B cell (primary cell): Measurements from ENCODE around the gene ASCC2.

ENCODE experiments used
- CTCF ChIP-seq: fragments of 200-600 bp; IDR thresholded peaks from one replicate; pipeline ENCODE4 v1.8.0; 2022; ENCODE audit warnings: antibody characterized with exemption, mild to moderate bottlenecking
- EZH2 ChIP-seq: IDR thresholded peaks from 2 replicates; pipeline ENCODE4 v1.6.1; 2012; ENCODE audit warnings: borderline replicate concordance, low read depth, mild to moderate bottlenecking, moderate library complexity, low read length; ENCODE audit not compliant: insufficient read depth, poor library complexity, severe bottlenecking

DNA sequence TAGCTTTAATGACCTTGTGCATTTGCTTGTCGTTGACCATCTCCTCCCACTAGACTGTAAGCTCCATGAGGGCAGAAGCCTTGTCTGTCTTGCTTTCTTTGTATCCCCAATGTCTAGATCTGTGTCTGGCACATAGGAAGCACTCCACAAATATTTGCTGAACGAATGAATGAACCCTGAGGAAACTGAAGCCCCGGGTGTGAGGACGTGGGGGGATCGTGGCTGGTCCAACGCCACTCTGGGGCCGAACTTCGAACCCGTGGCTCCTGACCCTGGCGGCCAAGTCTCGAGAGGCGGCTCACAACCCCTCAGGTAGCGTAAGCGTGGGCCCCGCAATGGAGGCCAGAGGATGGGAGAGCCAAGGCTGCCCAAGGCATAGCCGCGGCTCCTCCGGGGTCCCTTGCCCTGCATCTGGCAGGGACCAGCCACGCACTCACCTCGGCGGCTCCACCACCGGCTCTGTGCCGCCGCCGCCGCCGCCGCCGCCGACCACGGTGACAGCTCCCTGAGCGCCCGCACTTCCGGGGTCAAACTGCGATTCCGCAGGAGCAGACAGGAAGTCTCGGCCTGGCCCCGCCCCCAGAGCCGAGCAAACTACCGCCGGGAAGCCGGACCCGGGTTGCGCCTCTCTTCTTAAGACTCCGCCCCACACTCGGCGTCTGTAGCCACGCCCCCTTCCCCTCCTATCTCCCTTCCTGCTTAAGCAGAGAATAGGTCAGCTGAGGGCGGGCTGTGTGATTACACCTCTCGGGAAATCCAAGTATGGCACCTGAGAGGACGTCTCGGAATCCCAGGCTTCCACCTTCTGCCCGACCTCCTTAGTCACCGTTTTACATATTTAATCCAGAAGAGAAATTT is at the start of gene ASCC2:
- TF ChIP-seq CTCF (no peak), EZH2 (no peak)
